A549 treated with Hydrocortisone at 1 μM for 4 hours (cell line): Measurements from ENCODE around the gene H2AZ1. TPM values are rescaled to one million over a fixed set of nuclear protein-coding genes. Genes with fewer than 3 reads are reported as not detected.

Experiments
- total RNA-seq: library from RNA; stranded (reverse); fragments of 200-300 nt; extraction: Qiagen RNA extraction; gene quantifications from 5 replicates; pipeline ENCODE4 v1.2.3, GENCODE V29; 2022

The H2AZ1 gene
- 630 to 680 TPM (median 649 TPM) in 5 replicates for total RNA-seq

DNA sequence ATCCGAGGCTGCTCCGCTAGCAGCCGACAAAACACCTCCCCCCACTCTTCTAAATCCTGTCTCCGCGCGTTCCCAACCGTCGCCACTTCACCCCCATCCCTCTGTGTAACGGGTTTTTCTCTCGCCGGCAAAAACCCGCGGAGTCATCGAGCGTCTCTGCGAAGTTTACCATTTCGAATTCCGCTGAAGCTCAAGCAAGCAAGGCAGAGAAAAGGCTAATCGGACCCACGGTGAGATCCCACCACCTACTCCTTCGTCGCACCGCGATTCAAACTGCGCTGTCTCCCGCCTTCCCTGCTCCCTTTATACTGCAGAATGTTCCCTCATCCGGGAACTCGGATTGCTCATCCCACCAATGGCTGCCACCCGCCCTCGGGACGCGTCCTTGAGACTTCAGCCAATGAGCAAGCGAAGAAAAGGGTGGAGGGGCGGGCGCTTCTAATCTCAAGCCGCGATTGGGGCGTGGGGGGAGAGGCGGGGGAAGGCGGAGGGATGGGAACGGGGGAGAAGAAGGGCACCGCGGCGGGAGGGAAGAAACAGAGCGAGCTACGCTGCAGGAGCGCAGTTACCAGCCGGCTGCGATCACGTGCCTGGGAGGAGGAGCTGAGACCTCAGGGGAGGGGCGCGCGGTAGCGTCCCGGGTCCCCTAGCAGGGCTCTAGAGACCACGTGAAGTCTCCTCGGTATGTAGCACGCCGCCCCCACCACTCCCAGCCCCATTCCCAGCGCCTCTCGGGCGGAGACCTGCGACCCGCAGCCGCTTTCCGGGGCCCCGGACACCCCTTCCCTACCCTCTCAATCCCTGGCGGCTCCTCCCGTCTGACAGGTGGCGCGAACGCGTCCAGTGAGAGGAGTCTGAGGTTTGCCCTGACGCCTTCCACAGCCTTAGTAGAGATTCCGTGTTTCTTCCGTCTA, at the start of gene H2AZ1:
Gene H2AZ1, minus strand, starts transcription at position 277 of the 914 bp plus-strand sequence. Its CDS starts 105 bp downstream, at position 172.

DNA sequence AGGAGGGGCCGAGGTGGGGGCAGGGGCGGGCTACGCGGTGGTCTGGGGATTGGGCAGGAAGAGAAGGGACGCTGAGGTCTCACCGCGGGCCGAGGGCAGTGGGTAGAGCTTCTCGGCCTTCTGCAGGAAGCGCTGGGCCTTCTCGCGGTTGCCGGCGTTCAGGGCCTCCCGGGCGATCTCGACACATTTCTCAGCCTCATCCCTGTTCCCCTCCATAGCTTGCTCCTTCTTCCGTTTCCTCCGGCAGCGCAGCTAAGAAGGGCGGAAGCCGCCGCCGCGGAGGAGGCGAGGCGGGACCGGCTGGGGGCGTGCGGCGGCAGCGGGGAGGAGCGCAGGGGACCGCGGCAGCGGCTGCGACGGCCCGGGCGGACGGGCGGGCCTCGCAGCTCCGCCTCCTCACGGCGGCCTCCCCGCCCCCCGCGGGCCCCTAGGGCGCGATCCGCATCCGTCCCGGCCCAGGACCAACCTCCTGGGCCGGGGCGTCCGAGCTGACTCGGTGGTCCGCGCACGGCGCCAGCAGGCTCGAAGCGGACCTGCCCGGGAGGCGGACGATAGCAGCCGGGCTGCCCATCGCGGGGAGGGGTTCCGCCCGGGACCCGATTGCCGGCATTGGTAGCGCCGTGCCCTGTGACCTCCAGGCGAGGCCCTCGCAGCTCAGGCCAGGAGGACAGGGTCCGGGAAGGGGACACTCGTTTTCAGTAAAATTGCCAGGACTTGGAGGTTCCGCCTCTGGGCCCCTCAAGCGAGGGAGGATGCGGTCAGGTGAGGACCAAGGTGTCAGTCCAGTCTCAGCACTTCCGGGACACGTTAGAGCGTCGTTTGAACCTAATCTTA, 3.5 kb downstream of the H2AZ1 start, which contains the start of gene DNAJB14:
Gene DNAJB14, minus strand, starts transcription at position 263 of the 834 bp plus-strand sequence. Its CDS starts 47 bp downstream, at position 216.

Other genes starting within 250 kb of the H2AZ1 start
- gene DAPP1, start 133.4 kb downstream of the H2AZ1 start, total RNA-seq = not detected in 5 replicates
- gene LAMTOR3, start 55.8 kb downstream of the H2AZ1 start, total RNA-seq = 26.4 to 32.0 TPM (median 27.7 TPM) in 5 replicates
- gene DNAJB14, start 3.7 kb downstream of the H2AZ1 start, total RNA-seq = 14.8 to 28.9 TPM (median 17.5 TPM) in 5 replicates
- gene DDIT4L, start 240.2 kb upstream of the H2AZ1 start, total RNA-seq = 0.21 to 0.40 TPM (median 0.25 TPM) in 5 replicates